HG03378 (cell line): ENCODE results near the gene CBX1.
"Not testable (repeated sequence)": the region's sequence is repeated elsewhere in the genome, so short reads cannot be mapped to it uniquely, and the experiment has no call there.

Experiments used
- ATAC-seq: cut with Tn5 transposase; IDR thresholded peaks from one replicate; pipeline ENCODE4 v1.9.1; 2021; ENCODE audit warnings: mild to moderate bottlenecking, moderate library complexity; ENCODE audit not compliant: unreplicated experiment

Gene CBX1

GRCh38 chr17:48123776-48124388 is 22.6 kb upstream of the CBX1 start:
- no peak for ATAC-seq

DNA sequence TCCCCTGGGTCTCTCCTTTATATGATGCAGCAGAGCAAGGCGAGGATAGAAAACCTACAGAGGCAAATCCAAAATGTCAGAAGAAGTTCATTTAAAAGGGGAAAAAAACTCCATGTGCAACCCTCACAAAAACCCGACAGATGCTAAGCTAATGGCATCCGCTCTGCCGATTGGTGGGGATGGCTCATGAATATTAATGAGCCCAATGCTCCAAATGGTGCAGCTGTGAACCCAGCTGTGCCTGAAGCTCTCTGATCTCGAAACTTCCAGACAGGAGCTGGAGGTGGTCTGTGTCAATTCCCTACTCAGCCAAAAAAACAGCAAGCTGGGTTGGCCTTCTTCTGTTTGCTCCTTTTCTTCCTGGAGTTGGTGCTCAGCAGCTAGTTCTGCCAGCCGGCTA is 21.8 kb upstream of the CBX1 start:
- no peak for ATAC-seq

GRCh38 chr17:48122665-48123045 is 21.4 kb upstream of the CBX1 start:
- ATAC-seq = no peak

DNA sequence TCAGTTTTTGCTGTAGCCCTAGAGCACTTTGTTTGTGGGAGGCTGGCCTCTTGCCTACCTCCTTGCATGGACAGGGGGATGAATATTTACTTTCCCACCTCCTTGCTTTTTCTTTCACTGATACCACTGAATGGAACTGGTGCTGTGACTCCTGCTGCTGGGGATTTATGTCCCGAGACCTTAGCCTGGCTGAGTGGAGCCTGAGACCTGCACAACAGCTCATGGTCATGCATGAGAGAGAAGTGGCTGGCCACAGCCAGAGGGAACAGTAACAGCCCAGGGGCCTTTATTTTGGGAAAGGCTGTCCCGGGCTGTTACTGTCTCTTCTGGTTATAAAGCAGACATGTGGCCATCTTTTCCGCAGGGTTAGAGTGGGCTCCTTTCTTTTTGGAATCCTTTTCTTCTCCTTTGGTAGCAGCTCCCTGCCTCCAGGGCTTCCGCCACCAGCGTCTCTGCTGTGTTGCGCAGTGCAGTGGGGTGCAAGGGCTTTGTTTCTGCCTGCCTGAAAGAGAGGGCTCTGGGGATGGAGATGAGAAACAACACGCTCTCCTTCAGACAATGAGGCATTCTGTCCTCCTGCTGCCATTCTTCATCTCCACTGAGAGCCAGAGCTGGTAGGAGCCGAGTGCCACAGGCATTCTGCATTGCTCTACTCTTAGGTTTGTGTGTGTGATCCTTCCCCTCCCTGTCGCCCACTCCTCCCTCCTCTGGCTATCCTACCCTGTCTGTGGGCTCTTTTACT is 20.8 kb upstream of the CBX1 start:
- ATAC-seq = no peak

- ATAC-seq = peak; percentile 39
These were observed 12.0 kb upstream of the CBX1 start for GRCh38 chr17:48113201-48113676.

DNA sequence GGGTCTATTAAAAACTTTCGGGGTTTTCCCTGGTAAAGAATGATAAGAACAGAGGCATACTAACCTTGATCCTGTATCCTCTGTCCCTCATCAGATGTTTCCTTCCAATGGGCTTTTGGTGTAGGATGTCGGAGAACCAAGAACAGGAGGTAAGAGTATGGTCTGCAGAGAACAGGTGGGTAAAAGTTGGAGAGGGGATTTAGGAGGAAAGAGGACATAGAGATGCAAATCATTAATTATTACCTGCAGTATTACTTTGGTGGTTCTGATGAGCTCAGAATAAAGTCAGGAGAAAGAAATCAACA is 10.6 kb upstream of the CBX1 start:
- ATAC-seq = no peak

DNA sequence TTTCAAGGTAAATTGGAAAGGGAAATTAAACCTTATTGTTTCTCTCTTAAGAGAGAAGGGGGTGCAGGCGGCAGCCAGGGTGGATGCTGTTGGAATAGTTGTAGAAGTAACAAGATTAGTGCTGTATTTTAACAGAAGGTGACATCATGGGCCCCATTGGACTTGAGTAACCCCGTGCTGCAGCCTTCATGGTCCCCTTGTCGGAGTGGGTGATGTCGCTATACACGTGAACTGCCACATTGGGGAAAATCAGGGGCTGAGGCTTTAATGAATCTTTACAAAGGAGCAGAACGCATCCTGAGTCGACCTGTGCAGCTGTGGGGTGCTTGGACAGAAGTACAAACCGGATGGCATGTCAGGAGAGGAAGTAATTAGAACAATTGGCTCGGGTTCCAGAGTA is 9.5 kb upstream of the CBX1 start:
- ATAC-seq = no peak

DNA sequence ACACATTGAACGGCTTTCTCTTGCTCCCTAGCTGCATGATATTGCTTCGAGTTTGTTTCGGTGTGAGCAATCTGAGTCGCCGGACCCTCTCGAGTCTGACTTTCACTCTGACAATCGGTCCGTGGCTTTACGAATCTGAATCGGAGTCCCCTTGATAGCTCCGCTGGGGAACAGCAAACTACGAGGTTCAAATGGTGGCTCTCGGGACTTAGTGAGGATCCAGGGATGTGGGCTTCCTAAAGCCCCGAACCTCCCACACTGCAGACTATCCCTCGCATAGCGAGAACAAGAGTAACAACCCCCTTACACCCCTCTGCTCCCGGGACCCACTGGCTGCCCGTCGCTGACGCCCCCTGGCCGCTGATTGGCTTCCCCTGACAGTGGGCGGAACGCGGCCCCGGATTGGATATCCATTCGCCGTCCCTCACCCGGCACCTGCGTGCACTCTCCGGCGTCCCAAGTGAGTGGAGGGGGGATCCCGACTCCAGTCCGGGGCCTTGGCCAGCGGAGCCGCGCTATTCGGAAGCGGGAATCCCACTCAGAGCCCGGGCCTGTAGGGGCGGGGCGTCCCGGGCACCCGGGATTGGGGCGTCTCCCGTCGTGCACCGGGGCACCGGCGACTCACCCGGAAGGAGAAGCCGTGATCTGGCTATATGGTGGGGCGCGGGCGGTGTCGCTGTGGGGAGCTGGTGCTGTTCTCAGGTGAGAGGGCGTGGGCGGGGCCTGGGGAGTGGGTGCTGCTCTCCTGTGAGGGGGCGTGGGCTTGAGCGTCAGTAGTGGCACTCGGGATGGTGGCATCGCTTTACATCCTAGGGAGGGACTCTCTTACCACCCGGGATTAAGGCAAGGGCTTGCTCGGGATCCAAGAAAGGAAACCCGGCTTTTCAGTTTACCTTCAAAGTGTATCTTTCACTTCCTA is 6.1 kb upstream of the CBX1 start, which contains the start of gene SNX11:
TSS of gene SNX11 (plus strand) at position 630 of the 919 bp plus-strand sequence. CDS start 4,278 bp downstream, outside the sequence.
- ATAC-seq = peak; percentile 57

DNA sequence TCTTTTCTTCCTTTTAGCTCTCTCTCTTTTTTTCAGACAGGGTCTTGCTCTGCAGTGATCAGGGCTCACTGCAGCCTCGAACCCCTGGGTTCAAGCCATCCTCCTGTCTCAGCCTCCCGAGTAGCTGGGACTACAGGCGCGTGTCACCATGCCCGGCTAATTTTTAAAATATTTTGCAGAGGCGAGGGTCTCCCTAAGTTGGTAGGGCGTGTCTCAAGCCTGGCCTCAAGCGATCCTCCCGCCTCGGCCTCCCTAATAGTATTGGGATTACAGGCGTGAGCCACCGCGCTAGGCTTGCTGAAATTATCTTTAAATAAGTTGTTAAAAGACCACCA is 5.5 kb upstream of the CBX1 start:
- no peak for ATAC-seq

- no peak for ATAC-seq
These were observed 3.2 kb upstream of the CBX1 start for GRCh38 chr17:48104440-48104839.

DNA sequence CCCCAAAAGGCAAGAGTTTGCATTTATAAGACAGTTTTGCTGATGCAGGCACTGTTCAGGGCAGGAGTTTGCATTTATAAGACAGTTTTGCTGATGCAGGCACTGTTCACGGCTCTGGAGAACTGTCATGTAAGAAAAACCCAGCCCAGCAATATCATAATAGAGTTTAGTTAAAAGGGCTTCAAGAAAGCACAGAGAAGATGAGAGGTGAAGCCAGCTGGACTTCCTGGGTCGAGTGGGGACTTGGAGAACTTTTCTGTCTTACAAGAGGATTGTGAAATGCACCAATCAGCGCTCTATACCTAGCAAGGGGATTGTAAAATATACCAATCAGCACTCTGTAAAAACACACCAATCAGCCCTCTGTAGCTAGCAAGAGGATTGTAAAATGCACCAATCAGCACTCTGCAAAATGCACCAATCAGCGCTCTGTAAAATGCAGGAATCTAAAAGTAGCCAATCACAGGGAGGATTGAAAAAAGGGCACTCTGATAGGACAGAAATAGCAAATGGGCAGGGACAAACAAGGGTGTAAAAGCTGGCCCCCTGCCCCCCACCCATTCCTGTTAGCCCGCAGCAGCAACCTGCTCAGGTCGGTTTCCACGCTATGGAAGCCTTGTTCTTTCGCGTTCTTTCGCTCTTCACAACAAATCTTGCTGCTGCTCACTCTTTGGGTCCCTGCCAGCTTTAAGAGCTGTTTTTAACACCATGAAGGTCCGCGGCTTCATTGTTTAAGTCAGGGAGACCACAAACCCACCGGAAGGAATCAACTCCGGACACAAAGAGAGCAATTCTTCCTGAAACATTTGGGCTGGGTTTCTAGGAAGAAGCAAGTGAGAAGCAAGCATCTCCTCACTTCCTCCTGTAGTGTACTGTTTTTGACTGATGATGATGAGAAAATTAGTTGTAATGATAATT is 1.8 kb upstream of the CBX1 start:
- no peak for ATAC-seq

- no peak for ATAC-seq
These were observed 919 bp upstream of the CBX1 start for GRCh38 chr17:48102043-48102750.

DNA sequence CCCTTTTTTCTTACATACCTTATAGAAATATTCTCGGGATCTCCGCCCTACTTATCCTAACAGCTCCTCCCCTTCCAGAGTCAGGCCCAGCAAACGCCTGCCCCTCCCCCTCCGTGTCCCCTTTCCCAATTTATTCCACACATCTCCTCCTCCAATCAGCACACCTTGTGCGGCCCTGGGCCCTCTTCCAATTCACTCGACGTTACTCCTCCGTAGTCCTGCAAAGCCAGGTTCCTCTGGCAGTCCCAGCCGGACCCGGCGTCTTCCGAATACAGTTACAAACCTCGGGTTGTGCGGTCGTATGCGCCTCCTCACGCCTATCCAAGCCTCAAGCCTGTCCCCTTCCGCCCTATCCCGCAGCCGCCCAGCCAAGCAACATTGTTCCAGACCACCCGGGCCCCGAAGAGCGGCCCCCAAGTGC is 677 bp downstream of the CBX1 start:
- no peak for ATAC-seq

DNA sequence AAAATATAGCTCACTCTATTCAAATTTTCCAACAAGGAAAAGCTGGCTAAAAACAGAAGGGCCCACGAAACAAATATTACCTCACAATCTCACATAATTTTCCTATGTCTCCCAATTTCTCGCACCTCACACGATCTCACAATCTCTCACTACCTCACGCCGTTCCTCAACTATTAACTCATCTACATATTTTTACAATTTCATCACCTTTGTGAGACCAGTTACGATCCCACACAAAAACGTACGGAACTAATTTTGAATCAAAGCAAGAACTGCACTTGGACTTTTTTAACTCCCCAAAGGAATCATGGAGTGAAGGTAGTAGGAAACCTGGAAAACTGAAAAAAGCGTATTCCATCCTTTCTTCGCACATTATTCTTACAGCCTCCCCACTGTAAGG is 1.1 kb downstream of the CBX1 start:
- no peak for ATAC-seq

- no peak for ATAC-seq
These were observed 5.7 kb downstream of the CBX1 start for GRCh38 chr17:48095611-48096010.

DNA sequence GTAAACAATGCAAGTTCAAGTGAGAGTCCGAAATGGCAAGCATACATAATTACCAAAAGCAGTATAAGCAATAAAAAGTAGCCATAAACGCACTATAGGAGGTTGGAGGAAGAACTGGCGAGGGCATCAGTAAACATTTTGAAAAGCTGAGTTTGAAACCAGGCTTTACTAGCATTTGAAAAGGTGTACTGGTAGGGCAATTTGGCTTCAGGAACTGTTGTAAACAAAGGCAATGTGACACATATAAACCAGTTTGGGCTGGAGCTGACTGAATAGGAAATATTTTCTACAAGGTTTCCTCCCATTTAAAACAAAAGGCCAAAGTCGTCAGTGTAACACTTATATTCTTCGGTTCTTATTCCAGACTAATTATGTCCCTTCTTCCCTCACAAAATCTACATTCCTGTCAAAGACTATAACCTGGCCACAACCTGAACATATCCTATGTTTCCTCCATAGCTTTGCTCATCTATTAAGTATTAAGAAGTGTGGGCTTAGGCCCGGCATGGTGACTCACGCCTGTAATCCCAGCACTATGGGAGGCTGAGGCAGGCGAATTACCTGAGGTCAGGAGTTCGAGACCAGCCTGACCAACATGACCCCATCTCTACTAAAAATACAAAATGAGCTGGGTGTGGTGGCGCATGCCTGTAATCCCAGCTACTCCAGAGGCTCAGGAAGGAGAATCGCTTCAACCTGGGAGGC is 7.8 kb downstream of the CBX1 start:
- ATAC-seq = no peak

GRCh38 chr17:48084932-48085331 is 16.3 kb downstream of the CBX1 start:
- ATAC-seq = no peak

DNA sequence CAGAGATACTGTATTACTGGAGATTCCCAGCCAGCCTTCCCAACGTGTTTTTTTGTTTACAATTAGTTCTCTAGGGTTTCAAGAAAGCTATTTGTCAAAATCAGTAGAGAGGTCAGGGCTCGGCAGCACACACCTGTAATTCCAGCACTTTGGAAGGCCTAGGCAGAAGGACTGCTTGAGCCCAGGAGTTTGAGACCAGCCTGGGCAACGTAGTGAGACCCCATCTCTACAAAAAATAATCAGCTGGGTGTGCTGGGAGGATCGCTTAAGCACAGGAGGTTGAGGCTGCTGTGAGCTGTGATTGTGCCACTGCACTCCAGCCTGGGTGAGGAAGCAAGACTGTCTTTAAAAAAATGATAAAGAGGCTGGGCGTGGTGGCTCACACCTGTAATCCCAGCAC is 19.4 kb downstream of the CBX1 start:
- ATAC-seq = no peak

DNA sequence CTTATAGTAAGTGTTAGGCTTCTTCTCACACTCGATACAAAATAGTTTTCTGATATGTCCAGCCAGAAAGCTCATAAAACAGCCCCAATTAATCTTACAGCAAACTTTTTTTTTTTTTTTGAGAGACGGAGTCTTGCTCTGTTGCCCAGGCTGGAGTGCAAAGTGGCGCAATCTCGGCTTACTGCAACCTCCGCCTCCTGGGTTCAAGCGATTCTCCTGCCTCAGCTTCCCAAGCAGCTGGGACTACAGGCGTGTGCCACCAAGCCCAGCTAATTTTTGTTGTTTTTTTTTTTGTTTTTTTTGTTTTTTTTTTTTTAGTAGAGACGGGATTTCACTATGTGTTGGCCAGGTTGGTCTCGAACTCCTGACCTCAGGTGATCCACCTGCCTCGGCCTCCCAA is 24.1 kb downstream of the CBX1 start:
- not testable (repeated sequence) for ATAC-seq
